Testis (tissue), 3 donors: Measurements from ENCODE around the gene LRRC47. TPM values are rescaled to one million over a fixed set of nuclear protein-coding genes. Genes with fewer than 3 reads are reported as not detected.

Source experiments
- DNase-seq: peaks from one replicate; pipeline ENCODE4 v3.0.0-alpha.2; 2019
- H3K27ac ChIP-seq, 2 donors: fragments of 200-600 bp; sonication (generic); one replicate each; pipeline ENCODE4 v1.5.1; 2019
- H3K27me3 ChIP-seq: fragments of 200-600 bp; sonication (generic); one replicate; pipeline ENCODE4 v1.5.1; 2019
- H3K36me3 ChIP-seq: fragments of 200-600 bp; sonication (generic); one replicate; pipeline ENCODE4 v1.5.1; 2017; ENCODE audit warnings: low read depth; ENCODE audit errors: missing control alignments
- H3K4me1 ChIP-seq: fragments of 200-600 bp; sonication (generic); one replicate; pipeline ENCODE4 v1.5.1; 2019
- H3K4me3 ChIP-seq, 2 donors: fragments of 200-600 bp; sonication (generic); one replicate each; pipeline ENCODE4 v1.5.1; 2017 to 2019
- H3K9me3 ChIP-seq: fragments of 200-600 bp; sonication (generic); one replicate; pipeline ENCODE4 v1.5.1; 2017
- CTCF ChIP-seq, 3 experiments: fragments of 450-650 bp in 2 of 3; fragments of 200-600 bp in 1 of 3; sonication (generic) in 1 of 3; IDR thresholded peaks; one replicate each; pipeline ENCODE4 v1.5.1; 2016 to 2019; ENCODE audit warnings: antibody characterized with exemption in 3 of 3, mild to moderate bottlenecking in 2 of 3, moderate library complexity in 1 of 3
- POLR2A ChIP-seq: fragments of 450-650 bp; IDR thresholded peaks from one replicate; pipeline ENCODE4 v1.6.1; 2017; ENCODE audit warnings: antibody characterized with exemption, mild to moderate bottlenecking, moderate library complexity
- WGBS, 2 donors: methylation state at CpG; one replicate each; pipeline ENCODE4 v1.1.5; 2018; 5-methylcytosine and 5-hydroxymethylcytosine counted together
- intact Hi-C: fragments of 100-400 bp; cut with DNase I; formaldehyde crosslinking; loops from one replicate; pipeline ENCODE4 v1.15.1; 2023; ENCODE audit warnings: low total_unique reads
- polyA plus RNA-seq: library from polyadenylated mRNA; stranded (reverse); fragments of 350-450 nt; fragmentation: Illumina TruSeq; extraction: RNeasy Lipid Tissue Mini Kit (QIAGEN cat#74804); gene quantifications from one replicate; pipeline ENCODE4 v1.2.3, GENCODE V29; 2014; ENCODE audit warnings: low read depth, low replicate concordance; ENCODE audit not compliant: insufficient read depth
- total RNA-seq, 2 donors: library from RNA; depleted of rRNA; stranded (reverse); fragments of >200 nt; gene quantifications; one replicate each; pipeline ENCODE4 v1.2.3, GENCODE V29; 2016

The LRRC47 gene
- total and polyA plus RNA-seq, 3 donors from 2014 or later: 27.6 to 46.6 (median 45.9) TPM

GRCh38 chr1:3837685-3838084, 41.4 kb upstream of the LRRC47 start:
- no peak for DNase-seq
- Histone ChIP-seq H3K4me1 (no peaks in the 10 kb centered on the region), H3K4me3 (no peak overlapping the region), H3K27me3 (no peaks in the 10 kb centered on the region), H3K36me3 (no peaks in the 10 kb centered on the region), H3K9me3 (no peaks in the 10 kb centered on the region), H3K27ac (no peak overlapping the region)
- intact Hi-C loops: no loop called here
- 95 to 100% methylated on average over 1 of the region's 1 CpG for WGBS, 2 donors
- TF ChIP-seq POLR2A (no peak), CTCF (IDR thresholded peaks at IDR 0.05) (no peak)

- intact Hi-C loops: no loop called here
- H3K27ac ChIP-seq: no peak overlapping the region
- TF ChIP-seq POLR2A: no peak
- H3K9me3 ChIP-seq: no peaks in the 10 kb centered on the region
- no peaks in the 10 kb centered on the region for H3K27me3 ChIP-seq
- 96 to 98% methylated on average over 6 of the region's 6 CpGs for WGBS, 2 donors
- no peak for DNase-seq
- H3K36me3 ChIP-seq: no peaks in the 10 kb centered on the region
- H3K4me3 ChIP-seq: no peak overlapping the region
- H3K4me1 ChIP-seq: no peaks in the 10 kb centered on the region
Measured at GRCh38 chr1:3837200-3837599, 40.9 kb upstream of the LRRC47 start.

GRCh38 chr1:3836421-3836820, 40.1 kb upstream of the LRRC47 start:
- no peaks in the 10 kb centered on the region for H3K27me3 ChIP-seq
- H3K36me3 ChIP-seq: no peaks in the 10 kb centered on the region
- 94 to 95% methylated on average over 11 of the region's 11 CpGs for WGBS, 2 donors
- intact Hi-C loops: no loop called here
- no peak for DNase-seq
- no peaks in the 10 kb centered on the region for H3K9me3 ChIP-seq
- H3K4me3 ChIP-seq: no peak overlapping the region
- H3K27ac ChIP-seq: no peak overlapping the region
- no peak for TF ChIP-seq POLR2A
- TF ChIP-seq CTCF (IDR thresholded peaks at IDR 0.05): no peak
- no peaks in the 10 kb centered on the region for H3K4me1 ChIP-seq

GRCh38 chr1:3834701-3835100, 38.4 kb upstream of the LRRC47 start:
- no peaks in the 10 kb centered on the region for H3K9me3 ChIP-seq
- H3K36me3 ChIP-seq: no peaks in the 10 kb centered on the region
- DNase-seq: no peak
- TF ChIP-seq POLR2A (no peak), CTCF (IDR thresholded peaks at IDR 0.05) (no peak)
- no peak overlapping the region for H3K27ac ChIP-seq
- no peaks in the 10 kb centered on the region for H3K27me3 ChIP-seq
- 97% methylated on average over 10 of the region's 10 CpGs for WGBS, 2 donors
- intact Hi-C loops: no loop called here
- H3K4me1 ChIP-seq: no peaks in the 10 kb centered on the region
- no peak overlapping the region for H3K4me3 ChIP-seq

GRCh38 chr1:3831689-3832088, 35.4 kb upstream of the LRRC47 start:
- Histone ChIP-seq H3K9me3 (no peaks in the 10 kb centered on the region), H3K4me1 (no peaks in the 10 kb centered on the region), H3K36me3 (no peaks in the 10 kb centered on the region), H3K27ac (no peak overlapping the region), H3K4me3 (no peak overlapping the region), H3K27me3 (no peaks in the 10 kb centered on the region)
- 78 to 80% methylated on average over 6 of the region's 6 CpGs for WGBS, 2 donors
- TF ChIP-seq POLR2A: no peak
- no peak for TF ChIP-seq CTCF (IDR thresholded peaks at IDR 0.05)
- DNase-seq: no peak
- intact Hi-C loops: no loop called here
